Tibial artery (tissue), 4 donors: ENCODE data around the gene SHROOM3.
A peak's percentile ranks its signal among the peaks of the same experiment; 100 is the strongest.

Experiments
- DNase-seq, 2 donors: peaks; one replicate each; pipeline ENCODE4 v3.0.0-alpha.2; 2019
- H3K27ac ChIP-seq, 2 donors: fragments of 200-600 bp; sonication (generic) in 1 of 2; 1 replicate in 1 of 2; 2 replicates in 1 of 2; pipeline ENCODE4 v1.5.1; 2018 to 2019; ENCODE audit warnings: mild to moderate bottlenecking in 1 of 2
- H3K27me3 ChIP-seq, 2 donors: fragments of 200-600 bp; sonication (generic) in 1 of 2; one replicate each; pipeline versions ENCODE4 v1.5.1 to v1.6.0; 2016 to 2019
- H3K36me3 ChIP-seq, 3 donors: fragments of 200-600 bp; sonication (generic) in 2 of 3; one replicate each; pipeline ENCODE4 v1.5.1; 2016 to 2019; ENCODE audit warnings: mild to moderate bottlenecking in 2 of 3
- H3K4me1 ChIP-seq, 4 donors: fragments of 200-600 bp; sonication (generic) in 2 of 4; 1 replicate in 3 of 4; 2 replicates in 1 of 4; pipeline ENCODE4 v1.5.1; 2016 to 2019
- H3K4me3 ChIP-seq, 2 donors: fragments of 200-600 bp; sonication (generic) in 1 of 2; 1 replicate in 1 of 2; 2 replicates in 1 of 2; pipeline ENCODE4 v1.5.1; 2018 to 2019; ENCODE audit warnings: mild to moderate bottlenecking in 2 of 2
- H3K9me3 ChIP-seq, 3 donors: fragments of 200-600 bp; sonication (generic) in 1 of 3; one replicate each; pipeline ENCODE4 v1.5.1; 2016 to 2019
- intact Hi-C: fragments of 100-400 bp; cut with DNase I; formaldehyde crosslinking; loops from one replicate; pipeline ENCODE4 v1.15.0; 2023; ENCODE audit warnings: low total_unique reads
- TF ChIP-seq, protein P1 (sequence below), 2 experiments: fragments of 200-600 bp in 1 of 2; fragments of 450-650 bp in 1 of 2; IDR thresholded peaks; one replicate each; pipeline ENCODE4 v1.5.1; 2017 to 2019; ENCODE audit warnings: antibody characterized with exemption in 2 of 2, mild to moderate bottlenecking in 1 of 2, moderate library complexity in 1 of 2

The SHROOM3 gene

DNA sequence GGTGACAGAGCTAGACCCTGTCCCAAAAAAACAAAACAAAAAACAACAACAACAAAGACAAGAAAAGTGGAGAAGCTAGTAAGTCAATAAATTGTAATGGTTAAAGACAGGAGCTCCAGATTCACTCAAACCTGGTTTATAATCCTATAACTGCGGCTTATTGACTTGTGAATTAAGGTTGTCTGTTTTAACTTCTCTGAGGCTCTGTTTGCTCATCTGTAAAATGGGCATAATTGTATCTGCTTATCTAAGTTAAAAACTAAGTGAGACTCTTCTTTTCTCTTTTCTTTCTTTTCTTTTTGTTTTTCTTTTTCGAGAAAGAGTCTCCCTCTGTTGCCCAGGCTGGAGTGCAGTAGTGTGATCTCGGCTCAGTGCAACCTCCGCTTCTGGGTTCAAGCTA lies 378.0 kb downstream of the SHROOM3 start:
- no peaks in the 10 kb centered on the region for H3K27me3 ChIP-seq
- intact Hi-C loops = no loop called here
- H3K27ac ChIP-seq = no peak overlapping the region
- no peaks in the 10 kb centered on the region for H3K36me3 ChIP-seq
- TF ChIP-seq, protein P1, sequence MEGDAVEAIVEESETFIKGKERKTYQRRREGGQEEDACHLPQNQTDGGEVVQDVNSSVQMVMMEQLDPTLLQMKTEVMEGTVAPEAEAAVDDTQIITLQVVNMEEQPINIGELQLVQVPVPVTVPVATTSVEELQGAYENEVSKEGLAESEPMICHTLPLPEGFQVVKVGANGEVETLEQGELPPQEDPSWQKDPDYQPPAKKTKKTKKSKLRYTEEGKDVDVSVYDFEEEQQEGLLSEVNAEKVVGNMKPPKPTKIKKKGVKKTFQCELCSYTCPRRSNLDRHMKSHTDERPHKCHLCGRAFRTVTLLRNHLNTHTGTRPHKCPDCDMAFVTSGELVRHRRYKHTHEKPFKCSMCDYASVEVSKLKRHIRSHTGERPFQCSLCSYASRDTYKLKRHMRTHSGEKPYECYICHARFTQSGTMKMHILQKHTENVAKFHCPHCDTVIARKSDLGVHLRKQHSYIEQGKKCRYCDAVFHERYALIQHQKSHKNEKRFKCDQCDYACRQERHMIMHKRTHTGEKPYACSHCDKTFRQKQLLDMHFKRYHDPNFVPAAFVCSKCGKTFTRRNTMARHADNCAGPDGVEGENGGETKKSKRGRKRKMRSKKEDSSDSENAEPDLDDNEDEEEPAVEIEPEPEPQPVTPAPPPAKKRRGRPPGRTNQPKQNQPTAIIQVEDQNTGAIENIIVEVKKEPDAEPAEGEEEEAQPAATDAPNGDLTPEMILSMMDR (IDR thresholded peaks at IDR 0.05) = no peak
- peaks cover 0 to 11% (median 4%) of the 10 kb centered on the region in 3 donors for H3K9me3 ChIP-seq
- DNase-seq = no peak
- H3K4me3 ChIP-seq = no peak overlapping the region
- peaks cover 0 to 17% (median 11%) of the 10 kb centered on the region in 4 donors for H3K4me1 ChIP-seq

DNA sequence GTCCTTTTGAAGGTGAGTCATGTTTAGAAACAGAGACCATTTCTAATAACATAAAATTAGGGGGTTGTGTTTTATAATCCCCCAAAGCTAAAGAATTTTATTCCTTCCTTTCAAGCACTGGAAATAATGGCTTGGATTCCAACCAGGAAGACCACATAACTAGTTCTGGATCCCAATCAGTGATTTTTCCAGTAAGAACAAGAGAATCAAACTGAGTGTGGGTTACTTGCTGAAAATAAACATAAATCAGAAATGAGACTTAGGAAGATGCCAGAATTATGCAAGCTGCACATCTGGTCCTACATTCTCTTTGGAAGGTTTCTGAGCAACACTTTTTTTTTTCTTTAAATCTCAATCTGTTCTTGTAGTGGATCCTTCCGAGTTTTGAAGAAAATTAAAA lies 386.6 kb downstream of the SHROOM3 start:
- Histone ChIP-seq H3K4me1 (no peaks in the 10 kb centered on the region), H3K36me3 (no peaks in the 10 kb centered on the region), H3K4me3 (no peak overlapping the region), H3K27ac (no peak overlapping the region), H3K27me3 (no peaks in the 10 kb centered on the region), H3K9me3 (no peaks in the 10 kb centered on the region)
- DNase-seq = no peak
- TF ChIP-seq, protein P1 (IDR thresholded peaks at IDR 0.05) = no peak
- intact Hi-C loops = no loop called here

DNA sequence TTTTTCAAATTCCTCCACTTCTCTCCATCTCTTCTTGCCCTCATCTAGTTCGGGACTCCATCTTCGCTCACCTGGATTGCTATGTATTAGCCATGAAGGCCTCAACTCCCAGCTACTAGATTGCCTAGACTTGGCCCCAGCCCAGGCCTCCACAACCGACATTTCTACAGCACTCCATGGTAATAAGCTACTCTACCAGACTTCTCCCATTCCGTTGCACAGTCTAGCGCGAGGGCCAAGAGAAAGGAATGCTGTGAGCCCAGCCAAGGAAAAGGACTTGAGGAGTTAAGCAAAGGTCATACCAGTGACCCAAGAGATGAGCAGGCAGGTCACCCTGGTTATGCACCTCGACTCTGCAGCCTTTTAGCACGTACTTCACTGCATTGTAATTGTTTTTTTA lies 387.3 kb downstream of the SHROOM3 start:
- no peak overlapping the region for H3K4me3 ChIP-seq
- no peak overlapping the region for H3K27ac ChIP-seq
- H3K36me3 ChIP-seq = no peaks in the 10 kb centered on the region
- H3K9me3 ChIP-seq = no peaks in the 10 kb centered on the region
- TF ChIP-seq, protein P1 (IDR thresholded peaks at IDR 0.05) = no peak
- intact Hi-C loops = no loop called here
- no peak for DNase-seq
- no peaks in the 10 kb centered on the region for H3K27me3 ChIP-seq
- H3K4me1 ChIP-seq = no peaks in the 10 kb centered on the region

DNA sequence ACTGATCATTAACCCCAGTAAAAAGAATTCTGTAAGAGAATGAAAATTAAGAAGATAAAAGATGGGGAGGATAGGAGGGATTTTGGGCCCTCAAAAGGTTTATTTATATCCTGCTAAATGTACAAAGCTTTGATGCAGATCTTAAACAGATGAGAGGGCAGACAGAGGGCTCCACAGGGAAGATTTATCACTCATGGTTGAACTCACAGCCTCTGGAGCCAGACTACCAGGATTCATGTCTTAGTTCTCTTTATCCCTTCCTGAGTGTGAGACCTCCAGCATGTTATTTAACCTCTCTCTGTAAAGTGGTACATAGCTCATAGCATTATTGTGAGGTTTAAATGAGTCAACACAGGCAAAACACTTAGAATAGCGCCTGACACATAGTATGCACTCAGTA lies 388.5 kb downstream of the SHROOM3 start:
- Histone ChIP-seq H3K4me3 (no peak overlapping the region), H3K4me1 (no peaks in the 10 kb centered on the region), H3K27ac (no peak overlapping the region), H3K36me3 (no peaks in the 10 kb centered on the region), H3K27me3 (no peaks in the 10 kb centered on the region), H3K9me3 (no peaks in the 10 kb centered on the region)
- TF ChIP-seq, protein P1 (IDR thresholded peaks at IDR 0.05) = no peak
- intact Hi-C loops = no loop called here
- DNase-seq = no peak

DNA sequence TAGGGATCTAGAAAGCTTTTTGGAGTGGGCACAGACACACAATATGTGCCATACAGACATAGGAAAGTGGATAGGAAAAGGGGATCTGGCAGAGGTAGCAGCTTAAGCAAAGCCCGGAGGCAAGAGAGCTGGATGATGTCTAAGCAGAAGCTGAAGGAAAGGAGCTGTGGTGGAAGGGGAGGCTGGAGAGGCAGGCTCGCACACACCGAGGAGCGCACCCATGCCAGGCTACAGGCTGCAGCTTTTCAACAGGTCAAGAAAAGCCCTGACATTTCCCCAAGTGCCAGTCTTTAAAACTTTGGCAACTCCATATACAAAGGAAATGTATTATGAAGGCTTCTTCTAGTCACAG lies 395.6 kb downstream of the SHROOM3 start:
- DNase-seq = no peak
- H3K4me1 ChIP-seq = peaks cover 0 to 24% (median 22%) of the 10 kb centered on the region in 4 donors
- TF ChIP-seq, protein P1 (IDR thresholded peaks at IDR 0.05) = no peak
- H3K27me3 ChIP-seq = no peaks in the 10 kb centered on the region
- H3K36me3 ChIP-seq = no peaks in the 10 kb centered on the region
- H3K9me3 ChIP-seq = no peaks in the 10 kb centered on the region
- H3K4me3 ChIP-seq = peak overlapping the region; percentile 1 to 24
- H3K27ac ChIP-seq = peak overlapping the region; percentile 77 to 81
- intact Hi-C loops = no loop called here
